ENCODE results near the gene FAM131C. TPM values are rescaled to one million over a fixed set of nuclear protein-coding genes. Genes with fewer than 3 reads are reported as not detected.
"Not testable (repeated sequence)": the region's sequence is repeated elsewhere in the genome, so short reads cannot be mapped to it uniquely, and the experiment has no call there.

FAM131C gene
- total RNA-seq, 1 donor from 2014 or later = 1.3 TPM

DNA sequence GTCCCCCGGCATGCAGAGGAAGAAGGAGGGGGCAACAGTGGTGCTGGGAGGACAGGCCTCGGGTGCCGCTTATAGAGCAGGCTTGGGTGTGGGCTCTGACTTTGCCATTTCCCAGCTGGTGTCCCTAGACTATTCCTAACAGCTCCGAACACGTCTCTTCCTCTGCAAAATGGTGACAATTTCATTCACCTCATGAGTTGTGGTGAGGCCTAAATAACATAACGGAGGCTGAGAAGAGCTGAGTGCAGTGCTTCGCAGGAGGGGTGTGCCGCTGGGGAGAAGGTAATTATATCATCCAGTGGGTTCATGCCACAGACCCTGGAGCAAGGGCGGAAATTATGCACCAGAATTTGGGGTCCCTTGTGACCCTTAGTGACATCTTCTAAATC is 10.8 kb downstream of the FAM131C start:
- intact Hi-C loops (cut with micrococcal nuclease) = not testable (repeated sequence)

DNA sequence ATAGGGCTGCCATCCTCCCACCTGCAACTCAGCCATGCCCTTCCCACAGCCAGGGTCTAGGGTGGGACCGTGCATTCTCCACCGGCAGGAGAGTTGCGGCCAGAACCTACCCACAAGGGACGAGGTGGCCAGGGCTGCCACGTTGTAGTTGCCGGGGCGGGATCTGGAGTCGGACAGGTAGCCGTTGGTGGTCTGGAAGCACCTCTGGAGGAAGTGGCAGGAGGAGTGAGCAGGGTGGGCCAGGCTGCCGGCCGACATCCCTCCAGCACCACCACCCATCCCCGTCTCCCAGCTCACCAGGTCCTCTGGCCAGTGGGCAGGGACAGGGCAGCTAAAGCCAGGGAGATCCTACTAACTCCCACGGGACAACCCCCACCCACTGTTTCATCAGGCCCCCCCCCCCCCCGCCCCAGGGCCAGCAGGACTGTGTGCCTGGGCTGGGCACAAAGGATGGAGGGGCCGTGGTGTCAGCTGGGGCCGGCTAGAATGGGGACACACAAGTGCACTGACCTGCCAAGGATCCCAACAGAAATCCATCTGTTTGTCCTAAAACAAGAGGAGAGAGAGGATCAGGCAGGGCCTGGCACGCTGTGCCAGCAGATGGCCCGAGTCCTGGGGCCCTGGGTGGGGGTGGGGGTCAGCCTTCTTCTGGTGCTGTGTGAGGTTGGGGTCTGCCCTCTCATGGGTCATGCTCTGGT is 11.3 kb downstream of the FAM131C start:
- intact Hi-C loops (cut with micrococcal nuclease) = not testable (repeated sequence)

DNA sequence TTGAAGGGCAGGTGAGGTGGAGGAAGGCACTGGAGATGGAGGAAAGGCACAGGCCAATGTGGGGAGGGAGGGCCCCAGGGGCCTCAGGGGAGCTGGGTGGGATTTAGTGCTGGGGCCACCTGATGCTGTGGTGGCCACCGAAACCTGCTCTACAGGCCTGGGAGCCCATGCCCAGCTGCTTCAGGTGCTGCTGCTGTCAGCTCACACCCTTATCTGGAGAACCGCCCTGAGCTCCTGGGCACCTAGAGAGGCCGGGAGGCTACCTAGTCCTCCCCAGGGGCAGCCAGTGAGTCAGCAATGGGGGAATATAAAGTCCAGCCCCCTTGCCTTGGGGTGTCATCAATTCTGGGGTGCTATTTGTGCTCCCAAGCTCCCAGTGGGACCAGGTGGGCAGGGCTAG is 12.2 kb downstream of the FAM131C start:
- intact Hi-C loops (cut with micrococcal nuclease) = no loop called here

DNA sequence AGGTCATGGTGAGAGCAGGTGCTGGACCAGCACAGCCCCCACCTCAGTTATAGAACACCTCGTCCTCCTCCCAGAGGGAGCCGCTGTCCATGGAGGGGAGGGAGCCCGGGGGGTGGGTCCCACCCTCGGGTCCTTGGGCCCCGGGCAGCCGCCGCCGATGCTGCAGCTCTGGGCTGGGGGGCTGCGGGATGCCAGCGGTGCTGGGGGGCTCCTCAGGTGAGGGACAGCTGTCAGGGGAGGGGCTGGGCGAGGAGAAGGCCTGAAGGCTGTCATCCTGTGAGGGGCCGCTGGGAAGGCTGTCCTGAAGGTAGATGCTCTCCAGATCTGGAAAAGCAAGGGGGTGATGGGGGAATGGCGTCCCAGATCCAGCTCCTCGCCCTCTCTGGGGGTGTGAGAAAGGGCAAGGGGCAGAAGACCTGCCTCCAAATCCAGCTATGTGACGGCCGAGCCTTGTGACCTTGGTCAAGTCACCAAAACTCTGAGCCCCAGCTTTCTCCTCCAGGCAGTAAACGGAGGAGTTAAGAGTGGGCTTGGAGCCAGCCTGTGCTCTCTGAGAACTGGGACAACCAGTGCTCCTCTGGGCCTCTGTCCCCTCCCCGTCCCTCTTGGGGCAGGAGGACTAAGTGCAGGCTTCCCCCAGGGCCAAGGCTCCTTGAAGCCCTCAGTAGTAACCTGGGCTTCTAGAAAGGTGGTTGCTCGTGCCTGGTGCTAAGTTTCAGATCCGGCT is 14.9 kb downstream of the FAM131C start:
- intact Hi-C loops (cut with micrococcal nuclease) = loop anchor here (1.0 to 10.0 kb wide), 2 partner anchors 8 to 444 kb away; partner anchors contain the start of gene DDI2

GRCh38 chr1:16057314-16057915 is 16.0 kb downstream of the FAM131C start:
- intact Hi-C loops (cut with micrococcal nuclease) = loop anchor here (10.0 kb wide), 1 partner anchor 443 kb away; the partner anchor contains the start of gene DDI2

GRCh38 chr1:16056521-16056912 is 16.9 kb downstream of the FAM131C start:
- intact Hi-C loops (cut with micrococcal nuclease) = loop anchor here (1.0 to 10.0 kb wide), 4 partner anchors 47 to 442 kb away; partner anchors contain the start of gene DDI2

- intact Hi-C loops (cut with micrococcal nuclease) = loop anchor here (1.0 to 10.0 kb wide), 4 partner anchors 47 to 441 kb away; partner anchors contain the start of gene DDI2
These were observed 17.6 kb downstream of the FAM131C start for GRCh38 chr1:16055613-16056520.

- intact Hi-C loops (cut with micrococcal nuclease) = loop anchor here (10.0 kb wide), 1 partner anchor 440 kb away; the partner anchor contains the start of gene DDI2
These were observed 18.6 kb downstream of the FAM131C start for GRCh38 chr1:16054598-16055540.

DNA sequence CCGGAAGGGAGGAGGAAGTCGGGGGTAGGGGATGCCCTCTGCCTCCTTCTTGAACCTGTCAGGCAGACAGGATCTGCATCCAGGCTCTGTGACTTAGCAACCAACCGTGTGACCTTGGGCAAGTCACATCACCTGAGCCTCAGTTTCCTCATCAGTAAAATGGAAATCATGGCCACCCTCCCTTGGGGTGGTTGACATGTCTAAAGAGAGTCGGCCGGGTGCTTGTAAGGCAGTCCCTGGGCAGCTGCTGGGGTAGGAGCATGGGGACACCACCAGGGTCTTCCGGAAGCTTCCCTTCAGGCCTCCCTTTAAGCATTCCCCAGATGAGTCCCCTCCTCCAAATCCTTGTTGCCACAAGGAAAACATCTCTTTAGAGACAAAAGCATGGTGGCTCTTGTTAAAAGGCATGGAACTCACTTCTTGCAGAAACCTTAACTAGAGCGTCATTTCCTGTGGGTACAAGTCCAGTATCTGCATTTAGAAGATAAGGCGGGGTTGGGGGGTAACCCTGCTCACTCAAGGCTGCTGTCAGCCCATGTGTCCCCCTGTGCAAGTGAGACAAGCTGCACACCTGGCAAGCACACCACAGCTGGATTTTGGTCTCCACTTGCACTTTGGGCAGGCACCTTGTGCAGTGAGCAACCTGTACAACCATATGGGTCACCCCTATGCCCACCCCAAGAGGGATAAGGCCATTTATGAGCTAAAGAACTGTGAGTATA is 19.5 kb downstream of the FAM131C start:
- intact Hi-C loops (cut with micrococcal nuclease) = loop anchor here (10.0 kb wide), 1 partner anchor 439 kb away; the partner anchor contains the start of gene DDI2

DNA sequence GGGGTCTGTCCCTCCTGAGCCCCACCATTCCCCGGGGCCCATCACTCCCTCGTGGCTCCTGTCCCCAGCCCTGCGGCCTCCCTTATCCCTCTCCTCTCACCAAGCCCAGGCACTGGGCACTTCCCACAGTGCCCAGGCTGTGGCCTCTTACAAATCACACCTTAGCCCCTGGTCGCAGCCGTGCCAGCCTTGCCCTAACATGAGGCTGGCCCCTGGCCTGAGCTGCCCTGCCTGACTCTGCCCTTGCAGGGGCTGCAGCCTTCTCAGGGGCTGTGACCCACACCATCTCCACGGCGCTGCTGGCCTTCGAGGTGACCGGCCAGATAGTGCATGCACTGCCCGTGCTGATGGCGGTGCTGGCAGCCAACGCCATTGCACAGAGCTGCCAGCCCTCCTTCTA is 21.5 kb downstream of the FAM131C start:
- intact Hi-C loops (cut with micrococcal nuclease) = loop anchor here (10.0 kb wide), 1 partner anchor 437 kb away; the partner anchor contains the start of gene DDI2

DNA sequence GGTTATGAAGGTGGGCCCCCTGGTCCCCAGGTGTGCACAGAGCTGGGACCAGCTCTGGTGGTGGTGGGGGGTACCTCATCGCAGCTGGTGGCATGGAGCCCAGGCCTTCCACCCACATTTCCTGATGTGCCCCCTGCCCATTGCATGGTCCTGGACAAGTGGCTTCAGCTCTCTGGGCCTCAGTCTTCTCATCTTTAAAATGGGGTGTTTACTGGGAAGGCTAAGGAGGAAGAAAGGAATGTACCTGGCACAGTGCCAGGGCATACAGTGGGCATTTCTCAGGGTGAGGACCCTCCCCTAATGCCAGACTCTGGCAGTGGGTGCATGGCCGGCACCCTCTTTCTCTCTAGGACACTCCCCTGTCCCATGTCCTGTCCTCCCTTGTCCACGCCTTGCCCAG is 22.4 kb downstream of the FAM131C start:
- intact Hi-C loops (cut with micrococcal nuclease) = loop anchor here (10.0 kb wide), 1 partner anchor 436 kb away; the partner anchor contains the start of gene DDI2

DNA sequence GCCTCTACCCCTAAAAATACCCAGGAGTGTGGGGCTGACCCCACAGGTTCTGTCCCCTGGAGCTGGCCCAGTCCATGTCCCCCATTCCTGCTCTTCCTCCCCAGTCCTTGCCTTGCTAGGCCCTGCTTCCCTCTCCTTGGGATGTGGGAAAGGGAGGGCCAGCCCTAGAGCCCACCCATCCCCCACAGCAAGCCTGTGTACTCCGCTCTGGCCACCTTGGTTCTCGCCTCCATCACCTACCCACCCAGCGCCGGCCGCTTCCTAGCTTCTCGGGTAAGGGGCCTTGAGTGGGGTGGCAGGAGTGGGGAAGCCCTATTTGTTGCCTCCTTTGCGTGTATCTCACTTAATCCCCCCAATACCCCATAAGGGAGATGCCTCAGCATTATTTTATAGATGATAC is 23.1 kb downstream of the FAM131C start:
- intact Hi-C loops (cut with micrococcal nuclease) = loop anchor here (1.0 to 10.0 kb wide), 2 partner anchors 9 to 436 kb away; partner anchors contain the start of gene DDI2

GRCh38 chr1:16048573-16049189 is 24.8 kb downstream of the FAM131C start:
- intact Hi-C loops (cut with micrococcal nuclease) = no loop called here

DNA sequence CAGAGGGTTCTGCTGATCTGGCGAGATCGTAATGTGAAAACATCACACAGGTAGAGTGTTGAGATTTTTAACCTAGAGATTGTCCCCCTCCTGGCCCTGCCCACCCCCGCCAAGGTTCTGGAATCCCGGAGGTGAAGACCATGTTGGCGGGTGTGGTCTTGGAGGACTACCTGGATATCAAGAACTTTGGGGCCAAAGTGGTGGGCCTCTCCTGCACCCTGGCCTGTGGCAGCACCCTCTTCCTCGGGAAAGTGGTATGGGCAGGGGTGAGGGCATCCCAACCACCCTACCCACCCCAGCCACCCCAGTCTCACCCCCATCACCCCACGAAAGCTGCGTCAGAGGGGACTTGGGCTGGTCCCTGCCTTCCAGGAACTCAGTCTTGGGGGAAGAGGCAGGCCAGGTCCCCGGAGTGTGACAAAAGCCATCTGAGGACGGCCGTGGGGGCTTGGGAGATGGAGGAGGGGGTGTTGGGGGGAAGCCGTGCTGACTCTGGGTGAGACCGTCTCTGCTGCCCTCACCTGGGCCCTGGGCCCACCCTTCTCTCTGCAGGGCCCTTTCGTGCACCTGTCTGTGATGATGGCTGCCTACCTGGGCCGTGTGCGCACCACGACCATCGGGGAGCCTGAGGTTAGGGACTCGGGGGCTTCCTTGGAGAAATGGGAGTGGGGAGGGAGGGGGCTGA is 25.5 kb downstream of the FAM131C start:
- intact Hi-C loops (cut with micrococcal nuclease) = no loop called here

GRCh38 chr1:16046842-16047241 is 26.6 kb downstream of the FAM131C start:
- intact Hi-C loops (cut with micrococcal nuclease) = no loop called here

- intact Hi-C loops (cut with micrococcal nuclease) = no loop called here
These were observed 29.5 kb downstream of the FAM131C start for GRCh38 chr1:16043950-16044349.

GRCh38 chr1:16043521-16043920 is 29.9 kb downstream of the FAM131C start, which contains the start of gene CLCNKB:
Gene CLCNKB, plus strand, starts transcription at chr1:16043782. Its CDS starts 711 bp downstream, at chr1:16044493.
- intact Hi-C loops (cut with micrococcal nuclease) = no loop called here

DNA sequence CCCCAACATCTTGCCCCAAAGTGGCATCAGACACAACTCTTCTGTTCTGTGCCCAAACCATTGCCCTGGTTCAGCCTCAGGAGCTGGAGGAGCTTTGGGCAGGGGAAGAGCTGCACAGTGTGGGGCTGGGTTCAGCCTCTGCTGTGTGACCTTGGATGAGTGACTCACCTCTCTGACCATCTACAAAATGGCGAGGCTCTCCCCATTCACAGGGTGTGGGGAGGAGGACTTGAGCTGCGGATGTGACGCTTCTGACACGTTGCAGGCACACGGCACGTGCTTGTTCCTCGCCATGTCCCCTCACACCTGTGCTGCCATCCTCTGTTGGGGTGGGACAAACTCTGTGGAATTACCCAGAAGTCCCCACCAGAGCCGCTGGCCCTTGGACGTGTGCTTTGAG is 30.8 kb downstream of the FAM131C start:
- intact Hi-C loops (cut with micrococcal nuclease) = not testable (repeated sequence)
